SK-N-MC (cell line): ENCODE data around the gene FUT6.
"Not testable (repeated sequence)": the region's sequence is repeated elsewhere in the genome, so short reads cannot be mapped to it uniquely, and the experiment has no call there.

Source experiments
- EZH2 ChIP-seq: fragments of 200-600 bp; sonication (generic); IDR thresholded peaks from one replicate; pipeline ENCODE4 v1.6.1; 2017; ENCODE audit warnings: antibody characterized with exemption
- FOXP2 ChIP-seq: optimal IDR thresholded peaks from 2 replicates; pipeline ENCODE3; 2011; ENCODE audit warnings: mild to moderate bottlenecking, moderate library complexity; ENCODE audit not compliant: insufficient read depth; ENCODE audit errors: extremely low read length, control extremely low read depth
- POLR2AphosphoS5 ChIP-seq: IDR thresholded peaks from 2 replicates; pipeline ENCODE4 v1.6.1; 2012; ENCODE audit warnings: mild to moderate bottlenecking, low read depth, low read length, borderline replicate concordance

- TF ChIP-seq EZH2, POLR2AphosphoS5, FOXP2: not testable (repeated sequence)
These were observed 14.6 kb upstream of the FUT6 start for GRCh38 chr19:5854121-5854520.
